ENCODE measurements around the gene NACC1.

NACC1 gene

GRCh38 chr19:13097033-13097462 lies 21.0 kb upstream of the NACC1 start:
- Histone ChIP-seq H3K9me3 (ENCODE audit: control insufficient read depth, insufficient read depth, low read length) (no peaks in the 10 kb centered on the region), H3K4me2 (ENCODE audit: low read length) (peak overlapping the region; percentile 98), H3K79me2 (ENCODE audit: control insufficient read depth, low read length) (peaks cover 51% of the 10 kb centered on the region), H3K4me3 (ENCODE audit: low read length) (peak overlapping the region; percentile 88), H3K9me2 (replicated peaks; ENCODE audit: control insufficient read depth, low read length) (no peaks in the 10 kb centered on the region), H3K27me3 (ENCODE audit: control insufficient read depth, low read length) (no peaks in the 10 kb centered on the region), H4K20me1 (ENCODE audit: control insufficient read depth, insufficient read depth, low read depth, low read length) (no peaks in the 10 kb centered on the region; the same call in 1 of the 2 replicates), H3K27ac (ENCODE audit: low read depth, low read length) (peak overlapping the region; percentile 87), H3K36me3 (ENCODE audit: control insufficient read depth, low read length) (peaks cover 32% of the 10 kb centered on the region), H3F3A (ENCODE audit: control insufficient read depth, insufficient read depth) (peaks cover 39% of the 10 kb centered on the region), H3K4me1 (ENCODE audit: control insufficient read depth, low read length) (peaks cover 80% of the 10 kb centered on the region)
- no peak for TF ChIP-seq CTCF (IDR thresholded peaks at IDR 0.05; ENCODE audit: low read depth, low read length, poor library complexity, severe bottlenecking)
- no peak for TF ChIP-seq EZH2phosphoT487 (IDR thresholded peaks at IDR 0.05; ENCODE audit: borderline replicate concordance, low read length)

GRCh38 chr19:13097463-13098258 lies 20.4 kb upstream of the NACC1 start:
- H3K4me2 ChIP-seq (ENCODE audit: low read length): peak overlapping the region; percentile 98
- no peaks in the 10 kb centered on the region for H3K9me2 ChIP-seq (replicated peaks; ENCODE audit: control insufficient read depth, low read length)
- H4K20me1 ChIP-seq (ENCODE audit: control insufficient read depth, insufficient read depth, low read depth, low read length): no peaks in the 10 kb centered on the region; the same call in 1 of the 2 replicates
- H3K27me3 ChIP-seq (ENCODE audit: control insufficient read depth, low read length): no peaks in the 10 kb centered on the region
- peak overlapping the region; percentile 87 for H3K27ac ChIP-seq (ENCODE audit: low read depth, low read length)
- H3K79me2 ChIP-seq (ENCODE audit: control insufficient read depth, low read length): peaks cover 57% of the 10 kb centered on the region
- peaks cover 38% of the 10 kb centered on the region for H3K36me3 ChIP-seq (ENCODE audit: control insufficient read depth, low read length)
- peaks cover 41% of the 10 kb centered on the region for H3F3A ChIP-seq (ENCODE audit: control insufficient read depth, insufficient read depth)
- peak overlapping the region; percentile 88 for H3K4me3 ChIP-seq (ENCODE audit: low read length)
- TF ChIP-seq CTCF (IDR thresholded peaks at IDR 0.05; ENCODE audit: low read depth, low read length, poor library complexity, severe bottlenecking) (no peak), EZH2phosphoT487 (IDR thresholded peaks at IDR 0.05; ENCODE audit: borderline replicate concordance, low read length) (no peak)
- H3K9me3 ChIP-seq (ENCODE audit: control insufficient read depth, insufficient read depth, low read length): no peaks in the 10 kb centered on the region
- H3K4me1 ChIP-seq (ENCODE audit: control insufficient read depth, low read length): peaks cover 80% of the 10 kb centered on the region

GRCh38 chr19:13098277-13099072 lies 19.6 kb upstream of the NACC1 start:
- Histone ChIP-seq H3K27ac (ENCODE audit: low read depth, low read length) (peak overlapping the region; percentile 99), H3F3A (ENCODE audit: control insufficient read depth, insufficient read depth) (peaks cover 44% of the 10 kb centered on the region), H3K36me3 (ENCODE audit: control insufficient read depth, low read length) (peaks cover 38% of the 10 kb centered on the region), H3K9me3 (ENCODE audit: control insufficient read depth, insufficient read depth, low read length) (no peaks in the 10 kb centered on the region), H3K79me2 (ENCODE audit: control insufficient read depth, low read length) (peaks cover 60% of the 10 kb centered on the region), H3K4me1 (ENCODE audit: control insufficient read depth, low read length) (peaks cover 85% of the 10 kb centered on the region), H4K20me1 (ENCODE audit: control insufficient read depth, insufficient read depth, low read depth, low read length) (no peaks in the 10 kb centered on the region; the same call in 1 of the 2 replicates), H3K9me2 (replicated peaks; ENCODE audit: control insufficient read depth, low read length) (no peaks in the 10 kb centered on the region), H3K27me3 (ENCODE audit: control insufficient read depth, low read length) (no peaks in the 10 kb centered on the region), H3K4me3 (ENCODE audit: low read length) (peak overlapping the region; percentile 86), H3K4me2 (ENCODE audit: low read length) (peak overlapping the region; percentile 100)
- TF ChIP-seq CTCF (IDR thresholded peaks at IDR 0.05; ENCODE audit: low read depth, low read length, poor library complexity, severe bottlenecking) (no peak), EZH2phosphoT487 (IDR thresholded peaks at IDR 0.05; ENCODE audit: borderline replicate concordance, low read length) (no peak)
